KMS-11 (cell line): ENCODE data around the gene NELFA.

Source experiments
- H2AFZ ChIP-seq: fragments of 200-600 bp; sonication (generic); 2 replicates; pipeline ENCODE4 v1.6.1; 2016; ENCODE audit warnings: antibody characterized with exemption, mixed run types, low read depth
- H3K27ac ChIP-seq: fragments of 200-600 bp; sonication (generic); 2 replicates; pipeline ENCODE4 v1.6.1; 2016; ENCODE audit warnings: mild to moderate bottlenecking, mixed run types
- H3K27me3 ChIP-seq: fragments of 200-600 bp; sonication (generic); 2 replicates; pipeline ENCODE4 v1.6.1; 2017; ENCODE audit warnings: mild to moderate bottlenecking, low read depth, mixed run types, moderate library complexity; ENCODE audit not compliant: insufficient read depth
- H3K36me3 ChIP-seq: fragments of 200-600 bp; sonication (generic); 2 replicates; pipeline ENCODE4 v1.6.1; 2017; ENCODE audit warnings: mild to moderate bottlenecking, mixed run types; ENCODE audit not compliant: insufficient read depth
- H3K4me1 ChIP-seq: fragments of 200-600 bp; sonication (generic); 2 replicates; pipeline ENCODE4 v1.6.1; 2016; ENCODE audit warnings: mild to moderate bottlenecking, low read depth, mixed run types; ENCODE audit not compliant: poor library complexity, severe bottlenecking
- H3K4me2 ChIP-seq: fragments of 200-600 bp; sonication (generic); 2 replicates; pipeline ENCODE4 v1.7.0; 2016; ENCODE audit warnings: mild to moderate bottlenecking, mixed run types
- H3K4me3 ChIP-seq: fragments of 200-600 bp; sonication (generic); IDR thresholded peaks from 2 replicates; pipeline ENCODE4 v1.6.1; 2017; ENCODE audit warnings: low read depth, low read length, mixed read lengths; ENCODE audit not compliant: insufficient read depth
- H3K79me2 ChIP-seq: fragments of 200-600 bp; sonication (generic); 2 replicates; pipeline ENCODE4 v1.6.1; 2016; ENCODE audit warnings: low read depth, mixed run types; ENCODE audit not compliant: insufficient read depth
- H3K9ac ChIP-seq: fragments of 200-600 bp; sonication (generic); 2 replicates; pipeline ENCODE4 v1.6.1; 2016; ENCODE audit warnings: mild to moderate bottlenecking, mixed run types
- H4K20me1 ChIP-seq: fragments of 200-600 bp; sonication (generic); 2 replicates; pipeline ENCODE4 v1.6.1; 2016; ENCODE audit warnings: mild to moderate bottlenecking, mixed run types; ENCODE audit not compliant: insufficient read depth
- TF ChIP-seq, protein P1 (sequence below): fragments of 200-600 bp; sonication (generic); conservative IDR thresholded peaks from 2 replicates; pipeline ENCODE4 v1.6.1; 2017; ENCODE audit warnings: low read depth, mild to moderate bottlenecking, antibody characterized with exemption, low read length, moderate library complexity, mixed read lengths

Gene NELFA

DNA sequence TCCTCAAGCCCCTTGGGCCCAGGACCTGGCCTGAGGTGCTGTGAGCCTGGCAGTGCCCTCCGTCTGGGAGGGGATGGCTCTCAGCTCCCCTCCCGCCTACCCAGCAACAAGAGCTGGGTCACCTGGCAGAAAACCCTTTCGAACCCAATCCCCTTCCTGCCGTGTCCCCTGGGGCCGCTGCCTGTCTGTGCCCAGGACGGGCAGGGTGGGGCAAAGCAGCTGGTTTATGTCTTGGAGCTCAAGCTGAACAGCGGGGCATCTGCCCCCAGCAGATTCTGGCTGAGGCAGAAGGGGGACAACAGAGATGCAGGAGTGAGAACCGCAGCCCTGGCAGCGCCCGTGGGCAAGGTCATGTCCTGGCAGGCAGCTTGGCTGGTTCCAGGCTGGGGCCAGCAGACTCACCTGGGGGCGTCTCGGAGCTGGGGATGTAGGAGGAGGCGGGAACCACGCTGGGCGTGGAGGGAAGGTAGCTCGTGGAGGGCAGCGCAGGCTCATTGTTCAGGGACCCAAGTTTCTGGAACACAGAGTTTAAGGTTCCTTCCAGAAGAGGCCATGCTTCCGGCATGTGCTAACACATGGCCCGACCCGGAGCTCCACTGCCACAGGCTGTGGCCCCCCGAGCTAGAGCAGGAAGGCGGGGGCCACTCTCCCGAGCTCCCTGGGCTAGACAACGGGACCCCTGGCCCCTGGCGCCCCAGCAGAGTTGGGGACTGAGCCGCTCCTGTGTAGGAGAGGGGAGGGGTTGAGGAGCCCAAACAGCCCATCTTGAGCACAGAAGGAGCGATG lies 24.2 kb downstream of the NELFA start:
- Histone ChIP-seq H3K4me1 (no peaks in the 10 kb centered on the region), H3K4me3 (no peak overlapping the region), H2AFZ (no peak overlapping the region), H3K79me2 (no peaks in the 10 kb centered on the region), H3K9ac (no peak overlapping the region), H3K27me3 (no peaks in the 10 kb centered on the region), H3K4me2 (no peak overlapping the region), H3K27ac (no peak overlapping the region), H3K36me3 (no peaks in the 10 kb centered on the region; the same call in 1 of the 2 replicates), H4K20me1 (peaks cover 2% of the 10 kb centered on the region; the same call in 1 of the 2 replicates)
- TF ChIP-seq, protein P1, sequence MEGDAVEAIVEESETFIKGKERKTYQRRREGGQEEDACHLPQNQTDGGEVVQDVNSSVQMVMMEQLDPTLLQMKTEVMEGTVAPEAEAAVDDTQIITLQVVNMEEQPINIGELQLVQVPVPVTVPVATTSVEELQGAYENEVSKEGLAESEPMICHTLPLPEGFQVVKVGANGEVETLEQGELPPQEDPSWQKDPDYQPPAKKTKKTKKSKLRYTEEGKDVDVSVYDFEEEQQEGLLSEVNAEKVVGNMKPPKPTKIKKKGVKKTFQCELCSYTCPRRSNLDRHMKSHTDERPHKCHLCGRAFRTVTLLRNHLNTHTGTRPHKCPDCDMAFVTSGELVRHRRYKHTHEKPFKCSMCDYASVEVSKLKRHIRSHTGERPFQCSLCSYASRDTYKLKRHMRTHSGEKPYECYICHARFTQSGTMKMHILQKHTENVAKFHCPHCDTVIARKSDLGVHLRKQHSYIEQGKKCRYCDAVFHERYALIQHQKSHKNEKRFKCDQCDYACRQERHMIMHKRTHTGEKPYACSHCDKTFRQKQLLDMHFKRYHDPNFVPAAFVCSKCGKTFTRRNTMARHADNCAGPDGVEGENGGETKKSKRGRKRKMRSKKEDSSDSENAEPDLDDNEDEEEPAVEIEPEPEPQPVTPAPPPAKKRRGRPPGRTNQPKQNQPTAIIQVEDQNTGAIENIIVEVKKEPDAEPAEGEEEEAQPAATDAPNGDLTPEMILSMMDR, result no peak

- H3K4me2 ChIP-seq, result no peak overlapping the region
- no peak overlapping the region for H2AFZ ChIP-seq
- no peak overlapping the region for H3K4me3 ChIP-seq
- TF ChIP-seq, protein P1, result no peak
- no peaks in the 10 kb centered on the region for H3K79me2 ChIP-seq
- no peaks in the 10 kb centered on the region; the same call in 1 of the 2 replicates for H3K36me3 ChIP-seq
- H4K20me1 ChIP-seq, result peaks cover 6% of the 10 kb centered on the region; the same call in 1 of the 2 replicates
- H3K9ac ChIP-seq, result no peak overlapping the region
- no peak overlapping the region for H3K27ac ChIP-seq
- H3K27me3 ChIP-seq, result no peaks in the 10 kb centered on the region
- H3K4me1 ChIP-seq, result no peaks in the 10 kb centered on the region
Measured at GRCh38 chr4:1983846-1984405, 24.8 kb downstream of the NELFA start.

- TF ChIP-seq, protein P1, result no peak
- Histone ChIP-seq H3K9ac (no peak overlapping the region), H3K4me3 (no peak overlapping the region), H3K27ac (no peak overlapping the region), H3K36me3 (no peaks in the 10 kb centered on the region; the same call in 1 of the 2 replicates), H4K20me1 (peaks cover 6% of the 10 kb centered on the region; the same call in 1 of the 2 replicates), H3K79me2 (no peaks in the 10 kb centered on the region), H2AFZ (no peak overlapping the region), H3K4me2 (no peak overlapping the region), H3K27me3 (no peaks in the 10 kb centered on the region), H3K4me1 (no peaks in the 10 kb centered on the region)
Measured at GRCh38 chr4:1983053-1983845, 25.5 kb downstream of the NELFA start.

DNA sequence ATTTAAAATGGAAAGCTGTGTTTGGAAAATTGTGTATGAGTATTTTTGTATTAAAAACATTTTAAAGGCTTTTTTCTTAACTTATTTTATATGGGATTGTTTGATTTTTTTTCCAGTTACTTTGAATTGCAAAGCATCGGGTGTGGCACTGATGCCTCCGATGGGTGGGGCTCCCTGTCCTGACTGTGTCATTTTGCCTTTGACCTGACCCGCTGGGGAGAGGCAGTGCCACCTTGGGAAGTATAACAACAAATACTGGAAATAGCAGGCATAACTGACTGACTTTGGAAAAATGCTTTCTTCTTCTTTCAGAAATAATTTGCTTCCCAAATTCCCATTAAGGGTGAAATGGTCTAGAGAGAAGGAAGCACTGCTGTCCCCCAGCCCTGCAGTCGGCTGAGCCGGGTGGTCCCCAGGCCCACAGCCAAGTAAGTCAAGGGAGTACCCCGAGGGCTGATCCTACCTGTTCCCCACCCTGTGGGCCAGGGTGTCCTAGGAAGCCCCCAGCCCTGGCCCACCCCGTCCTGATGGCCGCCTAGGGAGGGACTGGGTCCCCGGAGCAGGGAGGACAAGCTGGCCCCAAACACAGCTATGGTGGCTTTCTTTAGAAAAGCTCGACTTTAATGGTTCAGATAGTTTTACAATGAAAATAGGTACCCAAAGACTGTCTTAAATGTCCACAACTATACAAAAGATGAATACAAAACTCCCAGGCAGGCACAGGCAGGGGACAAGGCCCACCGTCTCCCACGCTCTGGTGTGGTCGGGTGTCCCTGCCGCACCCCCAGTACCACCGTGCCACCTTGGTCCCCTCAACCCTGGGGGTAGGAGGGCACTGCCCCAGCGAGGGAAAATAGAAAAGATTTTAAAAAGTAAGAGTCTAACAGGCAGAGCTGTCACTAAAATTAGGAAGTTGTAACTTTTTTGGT lies 26.4 kb downstream of the NELFA start:
- no peaks in the 10 kb centered on the region for H3K79me2 ChIP-seq
- no peak overlapping the region for H3K9ac ChIP-seq
- H3K27me3 ChIP-seq, result no peaks in the 10 kb centered on the region
- H3K27ac ChIP-seq, result no peak overlapping the region
- TF ChIP-seq, protein P1, result no peak
- no peaks in the 10 kb centered on the region for H3K4me1 ChIP-seq
- H3K4me2 ChIP-seq, result no peak overlapping the region
- H3K36me3 ChIP-seq, result no peaks in the 10 kb centered on the region; the same call in 1 of the 2 replicates
- no peak overlapping the region for H3K4me3 ChIP-seq
- H2AFZ ChIP-seq, result no peak overlapping the region
- peaks cover 6% of the 10 kb centered on the region; the same call in 1 of the 2 replicates for H4K20me1 ChIP-seq
